HG03378 (cell line): ENCODE results near the gene ASNSD1.
"Not testable (repeated sequence)": the region's sequence is repeated elsewhere in the genome, so short reads cannot be mapped to it uniquely, and the experiment has no call there.

Experiments
- ATAC-seq: cut with Tn5 transposase; IDR thresholded peaks from one replicate; pipeline ENCODE4 v1.9.1; 2021; ENCODE audit warnings: mild to moderate bottlenecking, moderate library complexity; ENCODE audit not compliant: unreplicated experiment

Gene ASNSD1

GRCh38 chr2:189685540-189686229 lies 24.4 kb downstream of the ASNSD1 start:
- ATAC-seq = no peak

GRCh38 chr2:189687796-189688195 lies 26.5 kb downstream of the ASNSD1 start:
- ATAC-seq = not testable (repeated sequence)

- no peak for ATAC-seq
Measured at GRCh38 chr2:189696223-189696622, 35.0 kb downstream of the ASNSD1 start.

GRCh38 chr2:189698020-189698887 lies 37.0 kb downstream of the ASNSD1 start:
- no peak for ATAC-seq

- no peak for ATAC-seq
Measured at GRCh38 chr2:189700681-189701080, 39.4 kb downstream of the ASNSD1 start.

- no peak for ATAC-seq
Measured at GRCh38 chr2:189702071-189702470, 40.8 kb downstream of the ASNSD1 start.

GRCh38 chr2:189709501-189710221 lies 48.4 kb downstream of the ASNSD1 start:
- no peak for ATAC-seq

GRCh38 chr2:189717593-189717992 lies 56.3 kb downstream of the ASNSD1 start:
- not testable (repeated sequence) for ATAC-seq

- no peak for ATAC-seq
Measured at GRCh38 chr2:189719571-189719970, 58.3 kb downstream of the ASNSD1 start.
